IMR-90 (cell line): ENCODE measurements around the gene KRTAP12-3. TPM values are rescaled to one million over a fixed set of nuclear protein-coding genes. Genes with fewer than 3 reads are reported as not detected.

ENCODE experiments used
- ATAC-seq: fragments of 200-7000 bp; cut with Tn5 transposase; 2 replicates; pipeline ENCODE4 v1.9.1; 2020; ENCODE audit warnings: low read depth, mild to moderate bottlenecking, moderate library complexity
- BruUV-seq: library from RNA; stranded (reverse); fragments of 400-500 nt; replicated peaks from 2 replicates; lab custom pipeline; 2021; lab: Mats Ljungman, UMichigan
- CTCF ChIA-PET: fragments of 300-600 bp; formaldehyde crosslinking; extraction: SDS; loops from one replicate; lab custom pipeline; 2021; ENCODE audit warnings: antibody characterized with exemption; lab: Yijun Ruan, JAX
- POLR2A ChIA-PET: fragments of 300-600 bp; sonication (Branson Sonifier 250); formaldehyde crosslinking; loops from one replicate; lab custom pipeline; 2022; ENCODE audit warnings: antibody characterized with exemption; ENCODE audit not compliant: unreplicated experiment; lab: Charles Lee
- DNase-seq: peaks from one replicate; pipeline ENCODE4 v3.0.0; 2013
- H2AFZ ChIP-seq: replicated peaks from 2 replicates; pipeline ENCODE3; 2013; ENCODE audit warnings: low read length, mild to moderate bottlenecking; ENCODE audit not compliant: poor library complexity
- H2AK5ac ChIP-seq: 2 replicates; pipeline ENCODE4 v1.6.1; 2013; ENCODE audit warnings: low read depth, low read length, inconsistent platforms
- H2AK9ac ChIP-seq: replicated peaks from 2 replicates; pipeline ENCODE3; 2013; ENCODE audit warnings: mild to moderate bottlenecking, low read depth, low read length, moderate library complexity; ENCODE audit not compliant: poor library complexity
- H2BK120ac ChIP-seq: 2 replicates; pipeline ENCODE4 v1.6.1; 2013; ENCODE audit warnings: low read depth, low read length, inconsistent platforms
- H2BK15ac ChIP-seq: 3 replicates; pipeline ENCODE4 v1.6.1; 2013; ENCODE audit warnings: low read depth, low read length, inconsistent platforms
- H2BK20ac ChIP-seq: 2 replicates; pipeline ENCODE4 v1.6.1; 2013; ENCODE audit warnings: low read depth, mild to moderate bottlenecking, inconsistent platforms, low read length, moderate library complexity
- H2BK5ac ChIP-seq: 2 replicates; pipeline ENCODE4 v1.6.1; 2013; ENCODE audit warnings: mild to moderate bottlenecking, low read depth, low read length, inconsistent platforms; ENCODE audit not compliant: poor library complexity, severe bottlenecking
- H3K14ac ChIP-seq: replicated peaks from 2 replicates; pipeline ENCODE4 v1.6.1; 2013; ENCODE audit warnings: low read depth, low read length, inconsistent platforms
- H3K18ac ChIP-seq: 2 replicates; pipeline ENCODE4 v1.6.1; 2013; ENCODE audit warnings: low read depth, low read length, control low read depth
- H3K23ac ChIP-seq: 2 replicates; pipeline ENCODE4 v1.6.1; 2013; ENCODE audit warnings: low read depth, low read length, inconsistent platforms
- H3K27ac ChIP-seq: 2 replicates; pipeline ENCODE4 v1.5.1; 2013; ENCODE audit warnings: mild to moderate bottlenecking, control low read depth, low read length; ENCODE audit not compliant: insufficient read depth
- H3K27me3 ChIP-seq: 2 replicates; pipeline ENCODE4 v1.6.1; 2013; ENCODE audit warnings: low read length; ENCODE audit not compliant: control insufficient read depth, insufficient read depth
- H3K36me3 ChIP-seq: 2 replicates; pipeline ENCODE4 v1.6.1; 2013; ENCODE audit warnings: low read length, mixed read lengths; ENCODE audit not compliant: control insufficient read depth, insufficient read depth
- H3K4ac ChIP-seq: 2 replicates; pipeline ENCODE4 v1.6.1; 2013; ENCODE audit warnings: low read depth, low read length, inconsistent platforms
- H3K4me1 ChIP-seq: 2 replicates; pipeline ENCODE4 v1.6.1; 2013; ENCODE audit warnings: low read length, mixed read lengths; ENCODE audit not compliant: control insufficient read depth, insufficient read depth
- H3K4me2 ChIP-seq: 2 replicates; pipeline ENCODE4 v1.6.1; 2013; ENCODE audit warnings: low read depth, mild to moderate bottlenecking, control low read depth, low read length, moderate library complexity
- H3K4me3 ChIP-seq: 2 replicates; pipeline ENCODE4 v1.5.1; 2013; ENCODE audit warnings: low read depth, mild to moderate bottlenecking, control low read depth, low read length, moderate library complexity; ENCODE audit not compliant: insufficient read depth
- H3K56ac ChIP-seq: 2 replicates; pipeline ENCODE4 v1.6.1; 2013; ENCODE audit warnings: low read length, inconsistent platforms; ENCODE audit not compliant: insufficient read depth; ENCODE audit errors: extremely low read depth
- H3K79me1 ChIP-seq, 2 experiments: 2 replicates each; pipeline ENCODE4 v1.6.1; 2013; ENCODE audit warnings: low read length in 2 of 2, inconsistent platforms in 1 of 2, low read depth in 1 of 2
- H3K9ac ChIP-seq: 2 replicates; pipeline ENCODE4 v1.6.1; 2013; ENCODE audit warnings: low read depth, low read length, control low read depth
- H3K9me1 ChIP-seq: 2 replicates; pipeline ENCODE4 v1.6.1; 2013; ENCODE audit warnings: low read length, inconsistent platforms; ENCODE audit not compliant: insufficient read depth
- H3K9me3 ChIP-seq: 2 replicates; pipeline ENCODE4 v1.6.1; 2013; ENCODE audit warnings: low read length; ENCODE audit not compliant: control insufficient read depth, insufficient read depth
- H4K20me1 ChIP-seq: 2 replicates; pipeline ENCODE4 v1.6.1; 2013; ENCODE audit warnings: low read length, inconsistent platforms; ENCODE audit not compliant: insufficient read depth
- H4K5ac ChIP-seq: 2 replicates; pipeline ENCODE4 v1.6.1; 2013; ENCODE audit warnings: mild to moderate bottlenecking, low read depth, low read length, control low read depth
- H4K8ac ChIP-seq, 2 experiments: 2 replicates each; pipeline ENCODE4 v1.6.1; 2013; ENCODE audit warnings: low read depth in 2 of 2, low read length in 2 of 2, control low read depth in 1 of 2, inconsistent platforms in 1 of 2
- H4K91ac ChIP-seq: 2 replicates; pipeline ENCODE4 v1.6.1; 2013; ENCODE audit warnings: low read depth, low read length, inconsistent platforms; ENCODE audit not compliant: insufficient read depth
- BHLHE40 ChIP-seq: fragments of 150-350 bp; IDR thresholded peaks from 2 replicates; pipeline ENCODE4 v1.6.1; 2016; ENCODE audit warnings: mild to moderate bottlenecking, low read depth, low read length
- CEBPB ChIP-seq: IDR thresholded peaks from 2 replicates; pipeline ENCODE4 v1.6.1; 2012; ENCODE audit warnings: low read depth, low read length, improper control_type of control experiment
- CHD1 ChIP-seq: IDR thresholded peaks from 2 replicates; pipeline ENCODE4 v1.6.1; 2012; ENCODE audit warnings: low read depth, low read length, improper control_type of control experiment
- CTCF ChIP-seq: conservative IDR thresholded peaks from 2 replicates; pipeline ENCODE4 v1.5.1; 2012; ENCODE audit warnings: mild to moderate bottlenecking, low read depth, low read length, improper control_type of control experiment
- FOS ChIP-seq: fragments of 150-350 bp; IDR thresholded peaks from 2 replicates; pipeline ENCODE4 v1.6.1; 2016; ENCODE audit warnings: low read depth, low read length
- MAZ ChIP-seq: IDR thresholded peaks from 2 replicates; pipeline ENCODE4 v1.6.1; 2012; ENCODE audit warnings: low read depth, mild to moderate bottlenecking, low read length, improper control_type of control experiment, moderate library complexity, borderline replicate concordance
- MXI1 ChIP-seq: IDR thresholded peaks from 2 replicates; pipeline ENCODE4 v1.6.1; 2012; ENCODE audit warnings: low read depth, mild to moderate bottlenecking, low read length, moderate library complexity, borderline replicate concordance
- NFE2L2 ChIP-seq: fragments of 150-350 bp; IDR thresholded peaks from 2 replicates; pipeline ENCODE4 v1.6.1; 2016; ENCODE audit warnings: low read depth, mild to moderate bottlenecking, low read length
- POLR2A ChIP-seq: IDR thresholded peaks from 2 replicates; pipeline ENCODE4 v1.6.1; 2012; ENCODE audit warnings: mild to moderate bottlenecking, low read depth, low read length
- RAD21 ChIP-seq: IDR thresholded peaks from 2 replicates; pipeline ENCODE4 v1.6.1; 2012; ENCODE audit warnings: low read length, improper control_type of control experiment
- RCOR1 ChIP-seq: IDR thresholded peaks from 2 replicates; pipeline ENCODE4 v1.6.1; 2012; ENCODE audit warnings: mild to moderate bottlenecking, low read length, improper control_type of control experiment; ENCODE audit not compliant: insufficient replicate concordance
- SMC3 ChIP-seq: fragments of 150-350 bp; IDR thresholded peaks from 2 replicates; pipeline ENCODE4 v1.6.1; 2016; ENCODE audit warnings: low read depth, mild to moderate bottlenecking, antibody characterized with exemption, low read length, moderate library complexity
- USF2 ChIP-seq: fragments of 150-350 bp; IDR thresholded peaks from 2 replicates; pipeline ENCODE4 v1.6.1; 2017; ENCODE audit warnings: mild to moderate bottlenecking, antibody characterized with exemption, low read length, low read depth
- whole genome bisulfite sequencing, 2 experiments: methylation state at CpG; one replicate each; pipeline versions ENCODE4 v1.1.5 to v1.1.7; 2013; ENCODE audit warnings: missing lambda C conversion rate in 2 of 2; ENCODE audit not compliant: insufficient read length in 1 of 2; ENCODE audit errors: extremely low coverage in 2 of 2; 5-methylcytosine and 5-hydroxymethylcytosine counted together
- dilution Hi-C: fragments of 300-500 bp; cut with HindIII; formaldehyde crosslinking; loops from one replicate; pipeline ENCODE4 v1.14.3; 2018; ENCODE audit warnings: low sequenced_read_pairs; ENCODE audit not compliant: unreplicated experiment
- in situ Hi-C: fragments of 300-500 bp; cut with MboI; formaldehyde crosslinking; loops from 3 replicates; pipeline ENCODE4 v1.14.3; 2019; ENCODE audit warnings: low sequenced_read_pairs, inconsistent platforms, mixed read lengths
- intact Hi-C: fragments of 100-400 bp; cut with micrococcal nuclease; formaldehyde crosslinking; loops from 2 replicates; pipeline ENCODE4 v1.10.0; 2022
- polyA plus RNA-seq, 3 experiments: library from polyadenylated mRNA; depleted of rRNA; stranded (reverse); fragments of >200 nt; gene quantifications; 2 replicates each; pipeline ENCODE4 v1.2.3, GENCODE V29; 2012; ENCODE audit warnings: low replicate concordance in 1 of 3
- total RNA-seq: library from RNA; depleted of rRNA; stranded (reverse); fragments of >200 nt; gene quantifications from 2 replicates; pipeline ENCODE4 v1.2.3, GENCODE V29; 2012

The KRTAP12-3 gene
- total and polyA plus RNA-seq, 2 of the 4 experiments (the other 2 are of a cell fraction): not detected

- 24% methylated on average over 22 of the region's 35 CpGs; no CpG with 5 or more reads in 1 of the 2 experiments for WGBS, 2 experiments
Measured at GRCh38 chr21:44697811-44698734, 40.3 kb downstream of the KRTAP12-3 start.

More at GRCh38 chr21:44697811-44698734, 40.3 kb downstream of the KRTAP12-3 start:
- Histone ChIP-seq H4K20me1 (no peaks in the 10 kb centered on the region), H3K79me1 (no peaks in the 10 kb centered on the region), H4K8ac (no peak overlapping the region), H3K27ac (no peak overlapping the region), H2BK20ac (no peak overlapping the region), H3K14ac (no peak overlapping the region), H3K4ac (no peak overlapping the region), H3K9me1 (no peaks in the 10 kb centered on the region), H2BK120ac (no peak overlapping the region), H3K18ac (no peak overlapping the region), H2AFZ (no peak overlapping the region), H3K4me3 (no peak overlapping the region), H3K4me2 (no peak overlapping the region), H2AK5ac (no peak overlapping the region), H2BK5ac (no peak overlapping the region), H4K5ac (no peak overlapping the region), H2BK15ac (no peak overlapping the region), H3K56ac (no peak overlapping the region), H3K23ac (no peak overlapping the region), H3K27me3 (peaks cover 56% of the 10 kb centered on the region), H3K9ac (no peak overlapping the region), H3K36me3 (no peaks in the 10 kb centered on the region), H3K9me3 (no peaks in the 10 kb centered on the region; the same call in 1 of the 2 replicates), H3K4me1 (no peaks in the 10 kb centered on the region), H2AK9ac (no peak overlapping the region), H4K91ac (no peak overlapping the region)
- ATAC-seq (0 out of 2 replicates have a peak, but pooled peaks have one; percentile 24), DNase-seq (no peak)
- intact Hi-C loops: no loop called here
- CTCF ChIA-PET: no interaction called here
- no TSS peak for BruUV-seq
- dilution Hi-C loops: no loop called here
- TF ChIP-seq MAZ (no peak), BHLHE40 (no peak), RAD21 (no peak), CEBPB (no peak), POLR2A (no peak), MXI1 (no peak), CTCF (no peak), USF2 (no peak), NFE2L2 (no peak), SMC3 (no peak), CHD1 (no peak), FOS (no peak), RCOR1 (no peak)
- in situ Hi-C loops: no loop called here
- POLR2A ChIA-PET: no interaction called here
